Measurements from ENCODE around the gene GHR.
"Not testable (repeated sequence)": the region's sequence is repeated elsewhere in the genome, so short reads cannot be mapped to it uniquely, and the experiment has no call there.

Gene GHR

GRCh38 chr5:42569953-42570548, 146.8 kb downstream of the GHR start:
- DNase-seq (ENCODE audit: low read depth) = no peak

DNA sequence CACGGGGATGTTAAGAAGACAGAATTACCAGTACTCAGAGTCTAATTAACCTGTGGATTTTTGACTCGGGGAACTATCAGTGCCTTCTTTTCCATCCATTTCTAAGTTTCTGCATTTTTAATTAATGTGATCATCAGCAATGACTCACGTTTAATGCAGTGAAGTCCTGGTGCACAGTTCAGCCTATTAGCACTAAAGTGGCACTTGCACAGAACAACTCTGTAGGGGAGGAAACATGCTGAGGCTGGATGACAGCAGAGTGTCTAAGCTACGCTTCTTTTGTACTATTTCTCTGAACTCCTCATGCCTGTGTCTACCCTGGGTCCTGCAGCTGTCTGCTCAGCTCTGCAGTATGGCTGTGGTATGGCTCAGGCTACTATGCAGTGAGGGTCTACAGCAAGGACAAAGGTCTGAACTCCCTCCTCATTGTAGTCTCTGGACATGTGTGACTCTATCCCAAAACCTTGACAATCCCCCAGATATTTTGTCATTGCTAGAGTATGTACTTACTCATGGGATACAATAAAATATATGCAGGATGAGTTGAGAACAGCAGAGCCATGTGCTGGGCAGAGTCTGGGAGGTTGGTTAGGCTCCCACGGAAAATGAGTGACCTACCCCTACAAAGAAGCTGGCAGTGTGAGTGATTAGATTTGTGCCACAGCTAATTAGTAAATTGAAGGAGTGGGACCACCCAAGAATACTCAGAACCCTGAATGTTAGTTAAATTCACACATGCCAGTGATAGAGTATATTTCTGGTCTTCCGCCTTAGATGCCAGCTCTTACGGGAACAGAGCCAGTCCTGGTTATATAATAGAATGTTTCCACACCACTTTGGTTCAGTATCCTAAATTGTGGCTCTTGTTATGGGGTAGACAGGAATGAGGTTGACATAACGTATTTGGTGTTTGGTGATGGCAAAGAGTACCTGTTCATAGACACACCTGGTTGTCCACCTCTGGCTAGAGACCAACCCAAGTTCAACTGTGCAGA, 148.0 kb downstream of the GHR start:
- DNase-seq (ENCODE audit: low read depth) = no peak

DNA sequence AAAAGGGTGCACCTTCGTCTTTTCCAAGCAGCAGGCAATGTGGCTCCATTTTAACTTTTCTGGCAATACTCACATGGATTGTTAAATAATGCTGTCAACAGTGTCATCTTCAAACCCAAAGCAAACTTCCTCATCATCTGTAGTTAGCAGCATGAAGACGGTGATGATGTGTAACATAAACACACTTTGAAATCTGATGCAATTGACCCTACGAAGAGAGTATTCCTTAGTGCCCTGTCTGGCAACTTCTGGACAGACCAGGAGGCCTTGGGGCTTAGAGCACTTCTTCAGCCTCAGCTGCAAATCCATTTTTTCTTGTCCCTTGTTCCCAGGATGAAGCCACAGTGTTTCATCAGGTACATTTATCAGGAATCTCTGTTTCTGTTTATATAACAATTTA, 149.1 kb downstream of the GHR start:
- no peak for DNase-seq (ENCODE audit: low read depth)

- DNase-seq (ENCODE audit: low read depth) = no peak
Observed at GRCh38 chr5:42573386-42573785, 150.1 kb downstream of the GHR start.

DNA sequence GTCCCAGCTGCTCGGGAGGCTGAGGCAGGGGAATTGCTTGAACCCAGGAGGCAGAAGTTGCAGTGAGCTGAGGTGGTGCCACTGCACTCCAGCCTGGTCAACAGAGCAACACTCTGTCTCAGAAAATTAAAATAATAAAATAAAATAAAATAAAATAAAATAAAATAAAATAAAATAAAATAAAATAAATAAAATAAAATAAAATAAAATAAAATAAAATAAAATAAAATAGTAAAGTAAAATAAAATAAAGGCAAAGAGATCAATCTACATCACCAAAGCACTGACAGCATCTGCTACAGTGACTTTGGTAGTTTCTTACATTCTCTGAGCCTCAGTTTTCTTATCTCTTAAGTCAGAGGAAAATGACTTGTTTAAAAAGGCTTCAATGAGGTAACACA, 152.7 kb downstream of the GHR start:
- not testable (repeated sequence) for DNase-seq (ENCODE audit: low read depth)

- not testable (repeated sequence) for DNase-seq (ENCODE audit: low read depth)
Observed at GRCh38 chr5:42578901-42579300, 155.7 kb downstream of the GHR start.

- DNase-seq (ENCODE audit: low read depth) = no peak
Observed at GRCh38 chr5:42579320-42579719, 156.1 kb downstream of the GHR start.

- no peak for DNase-seq (ENCODE audit: low read depth)
Observed at GRCh38 chr5:42581845-42582244, 158.6 kb downstream of the GHR start.

GRCh38 chr5:42582723-42583122, 159.5 kb downstream of the GHR start:
- no peak for DNase-seq (ENCODE audit: low read depth)

DNA sequence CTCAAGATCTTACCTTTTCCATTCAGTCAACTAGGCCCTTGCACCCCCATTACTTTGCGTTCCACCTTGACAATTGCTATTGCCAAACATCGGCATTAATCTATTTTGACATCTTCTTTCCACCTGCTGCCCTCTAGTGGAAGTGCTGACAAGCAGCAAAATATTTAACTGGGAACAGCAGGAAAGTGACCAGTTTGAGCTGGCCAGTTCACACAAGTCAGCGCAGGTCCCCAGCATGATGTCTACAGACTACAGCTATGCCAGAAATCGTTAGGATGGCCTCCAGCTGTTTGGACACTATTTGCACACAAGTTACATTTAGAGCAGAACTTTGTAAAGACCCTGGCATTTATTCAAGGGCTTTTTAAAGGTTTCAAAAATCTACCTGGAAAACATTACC, 160.1 kb downstream of the GHR start:
- peak; percentile 5 for DNase-seq (ENCODE audit: low read depth)

DNA sequence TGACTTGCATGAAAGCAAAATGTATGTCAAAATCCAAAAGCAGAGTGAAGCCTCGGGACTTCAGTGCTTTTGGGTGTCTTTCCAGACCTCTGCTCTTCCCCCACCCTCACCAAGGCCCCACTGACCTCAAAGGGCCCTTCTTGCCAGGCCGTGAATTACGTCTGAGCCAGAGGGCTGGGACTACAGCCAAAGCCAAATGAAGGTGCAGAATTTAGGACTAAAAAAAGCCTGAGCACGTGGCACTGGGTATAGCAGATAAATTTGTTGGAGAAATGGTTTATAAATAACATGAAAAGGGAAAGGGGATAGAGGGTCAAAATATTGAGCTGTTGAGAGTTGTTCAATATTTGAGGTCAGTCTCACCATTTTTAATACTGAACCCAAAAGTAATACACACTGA, 163.4 kb downstream of the GHR start:
- no peak for DNase-seq (ENCODE audit: low read depth)

DNA sequence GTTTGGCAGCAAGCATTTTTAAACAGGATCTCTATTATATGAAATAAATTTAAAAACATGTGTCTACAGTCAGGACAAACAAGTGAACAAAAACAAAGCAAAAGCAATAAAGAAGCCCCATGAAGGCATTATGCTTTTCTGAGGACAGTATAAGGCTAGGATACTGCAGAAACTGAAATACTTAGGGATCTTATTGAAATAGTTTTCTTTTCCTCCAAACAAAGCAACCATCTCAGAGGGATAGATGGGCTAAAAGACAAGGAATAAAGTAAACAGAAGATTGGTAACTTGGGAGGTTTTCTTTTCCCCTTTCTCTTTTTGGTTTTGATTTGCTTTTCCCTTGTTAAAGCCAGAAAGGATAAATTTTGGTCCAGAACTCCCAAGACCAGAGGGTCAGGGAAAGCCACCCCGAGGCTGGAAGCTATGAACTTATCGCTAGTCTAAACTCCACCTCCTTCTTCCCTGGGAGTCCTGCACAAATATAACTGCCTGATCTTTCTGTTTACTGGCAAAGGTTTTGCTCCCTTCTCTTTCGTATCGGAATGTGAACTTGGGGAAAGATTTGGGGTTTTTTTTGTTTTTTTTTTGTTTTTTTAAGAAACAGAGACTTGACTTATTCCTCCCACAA, 164.0 kb downstream of the GHR start:
- DNase-seq (ENCODE audit: low read depth) = no peak

GRCh38 chr5:42590566-42590965, 167.3 kb downstream of the GHR start:
- DNase-seq (ENCODE audit: low read depth) = no peak

DNA sequence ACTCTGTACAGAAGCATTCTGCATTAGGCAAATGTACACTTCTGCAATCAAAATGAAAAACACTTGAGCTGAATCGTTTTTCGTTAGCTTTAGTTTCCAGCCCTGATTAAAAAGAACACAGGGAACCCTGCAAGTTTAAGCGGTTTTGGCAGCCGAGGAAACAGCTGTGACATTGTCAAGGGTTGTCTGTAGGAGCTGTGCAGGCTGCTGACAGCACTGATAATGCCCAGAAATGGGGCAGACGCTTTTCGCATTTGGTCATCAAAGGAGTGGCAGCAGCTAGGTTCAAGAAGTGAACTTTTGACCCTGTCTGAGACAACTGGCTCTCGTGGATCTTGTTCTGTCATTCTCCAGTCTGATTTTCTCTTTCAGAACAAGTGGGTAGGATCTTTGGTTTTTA, 167.8 kb downstream of the GHR start:
- no peak for DNase-seq (ENCODE audit: low read depth)

DNA sequence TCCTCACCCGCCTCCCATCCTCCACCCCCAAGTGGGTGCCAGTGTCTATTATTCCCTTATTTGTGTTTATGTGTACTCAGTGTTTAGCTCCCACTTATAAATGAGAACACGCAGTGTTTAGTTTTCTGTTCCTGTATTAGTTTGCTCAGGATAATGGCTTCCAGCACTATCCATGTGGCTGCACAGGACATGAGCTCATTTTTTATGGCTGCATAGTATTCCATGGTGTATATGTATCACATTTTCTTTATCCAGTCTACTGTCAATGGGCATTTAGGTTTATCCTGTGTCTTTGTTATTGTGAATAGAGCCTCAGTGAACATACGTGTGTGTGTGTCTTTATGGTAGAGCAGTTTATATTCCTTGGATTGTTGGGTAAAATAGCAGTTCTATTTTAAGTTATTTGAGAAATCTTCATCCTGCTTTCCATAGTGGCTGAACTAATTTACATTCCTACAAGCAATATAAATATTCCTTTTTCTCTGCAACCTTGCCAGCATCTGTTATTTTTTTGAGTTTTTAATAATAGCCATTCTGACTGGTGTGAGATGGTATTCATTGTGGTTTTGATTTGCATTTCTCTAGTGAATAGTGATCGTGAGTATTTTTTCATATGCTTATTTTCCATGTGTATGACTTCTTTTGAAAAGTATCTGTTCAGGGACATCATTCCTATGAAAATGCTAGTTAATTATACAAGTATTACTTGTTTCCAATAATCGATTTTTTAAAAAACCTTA, 169.3 kb downstream of the GHR start:
- no peak for DNase-seq (ENCODE audit: low read depth)

- no peak for DNase-seq (ENCODE audit: low read depth)
Observed at GRCh38 chr5:42593591-42593990, 170.4 kb downstream of the GHR start.

DNA sequence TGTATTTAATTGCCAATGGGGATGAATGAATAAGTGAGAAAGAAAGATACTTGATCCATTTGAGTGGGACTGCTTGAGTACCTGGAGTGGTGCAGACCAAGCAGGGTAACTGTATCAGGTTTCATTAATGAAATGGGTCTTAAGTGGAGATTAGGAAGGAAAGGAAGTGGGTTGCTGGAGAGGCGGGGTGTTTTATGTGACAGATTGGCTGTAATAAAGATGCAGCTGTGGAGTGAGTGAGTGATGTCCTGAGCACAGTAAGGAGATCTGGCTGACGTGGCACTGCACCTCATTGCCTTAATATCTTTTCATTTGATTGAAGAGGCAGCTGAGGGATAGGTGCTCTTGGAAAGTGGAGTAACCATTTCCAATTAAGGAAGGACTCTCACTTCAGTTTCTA, 172.4 kb downstream of the GHR start:
- no peak for DNase-seq (ENCODE audit: low read depth)

DNA sequence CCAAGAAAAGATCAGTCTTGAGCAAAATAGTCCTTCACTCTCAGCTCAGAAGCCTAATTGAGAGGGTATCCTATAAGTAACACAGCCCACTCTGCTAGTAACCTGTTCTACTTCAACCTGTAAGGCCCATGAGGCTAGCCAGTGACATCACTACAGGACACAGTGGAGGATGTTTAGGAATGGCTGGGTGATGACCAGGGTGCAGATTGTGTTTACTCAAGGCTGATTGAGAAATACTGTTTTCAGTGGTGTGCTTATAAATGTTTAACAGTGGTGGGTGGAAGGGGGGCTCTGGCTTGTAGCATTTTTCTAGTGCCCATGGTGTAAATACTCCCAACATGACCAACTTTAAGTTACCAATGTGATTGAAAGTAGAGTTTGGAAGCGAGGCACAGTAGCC, 173.6 kb downstream of the GHR start:
- DNase-seq (ENCODE audit: low read depth) = no peak

GRCh38 chr5:42597318-42597937, 174.2 kb downstream of the GHR start:
- DNase-seq (ENCODE audit: low read depth) = no peak

GRCh38 chr5:42598311-42598710, 175.1 kb downstream of the GHR start:
- no peak for DNase-seq (ENCODE audit: low read depth)

- no peak for DNase-seq (ENCODE audit: low read depth)
Observed at GRCh38 chr5:42599106-42599505, 175.9 kb downstream of the GHR start.

DNA sequence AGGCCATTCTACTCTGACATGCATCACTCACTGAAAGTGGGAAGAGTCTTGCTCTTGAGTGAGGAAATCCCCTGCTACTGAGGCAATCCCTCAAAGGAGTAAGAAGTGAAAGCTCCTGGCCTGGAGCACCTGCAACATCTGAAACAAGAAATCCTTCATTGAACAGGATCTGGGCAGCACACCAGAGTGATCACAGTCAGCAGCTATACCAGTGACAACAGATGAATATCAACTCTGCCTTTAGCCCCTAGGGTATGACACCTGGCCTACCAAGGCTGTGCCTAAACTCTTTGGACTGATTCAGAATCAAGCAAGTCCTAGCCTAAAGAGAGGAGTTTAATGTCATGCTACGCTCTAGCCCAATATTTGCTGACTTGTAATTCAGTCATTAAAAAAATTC, 177.2 kb downstream of the GHR start:
- no peak for DNase-seq (ENCODE audit: low read depth)
